Sigmoid colon (tissue), 7 donors: ENCODE data around the gene VWA3B. TPM values are rescaled to one million over a fixed set of nuclear protein-coding genes. Genes with fewer than 3 reads are reported as not detected.
"Not testable (repeated sequence)": the region's sequence is repeated elsewhere in the genome, so short reads cannot be mapped to it uniquely, and the experiment has no call there.

ENCODE experiments used
- DNase-seq: peaks from one replicate; pipeline ENCODE4 v3.0.0-alpha.2; 2019
- H3K27ac ChIP-seq, 4 donors: fragments of 200-600 bp; sonication (generic); one replicate each; pipeline ENCODE4 v1.5.1; 2016 to 2019; ENCODE audit warnings: mild to moderate bottlenecking in 1 of 4
- H3K27me3 ChIP-seq, 3 donors: fragments of 200-600 bp; sonication (generic); one replicate each; pipeline ENCODE4 v1.5.1; 2019; ENCODE audit warnings: mild to moderate bottlenecking in 1 of 3
- H3K36me3 ChIP-seq, 4 donors: fragments of 200-600 bp; sonication (generic); one replicate each; pipeline ENCODE4 v1.5.1; 2016 to 2019
- H3K4me1 ChIP-seq, 4 donors: fragments of 200-600 bp; sonication (generic); one replicate each; pipeline ENCODE4 v1.5.1; 2017 to 2019
- H3K4me3 ChIP-seq, 4 donors: fragments of 200-600 bp; sonication (generic); one replicate each; pipeline ENCODE4 v1.5.1; 2017 to 2019; ENCODE audit warnings: mild to moderate bottlenecking in 2 of 4, moderate library complexity in 1 of 4
- H3K9me3 ChIP-seq, 4 donors: fragments of 200-600 bp in 3 of 4; sonication (generic) in 3 of 4; one replicate each; pipeline versions ENCODE4 v1.5.1 to v1.6.1; 2013 to 2019
- EP300 ChIP-seq, 4 donors: sonication (generic); formaldehyde crosslinking; IDR thresholded peaks; one replicate each; pipeline ENCODE4 v1.6.1; 2017; ENCODE audit warnings: antibody characterized with exemption in 4 of 4
- POLR2A ChIP-seq, 2 donors: fragments of 450-650 bp; IDR thresholded peaks; one replicate each; pipeline ENCODE4 v1.6.1; 2016; ENCODE audit warnings: antibody characterized with exemption in 2 of 2, mild to moderate bottlenecking in 2 of 2, moderate library complexity in 2 of 2
- POLR2AphosphoS5 ChIP-seq, 4 donors: sonication (generic); formaldehyde crosslinking; IDR thresholded peaks; one replicate each; pipeline ENCODE4 v1.6.1; 2017; ENCODE audit warnings: antibody characterized with exemption in 4 of 4
- WGBS, 2 donors: extraction: QIAGEN DNeasy Blood & Tissue Kit; methylation state at CpG; one replicate each; pipeline ENCODE4 v1.1.7; 2013; 5-methylcytosine and 5-hydroxymethylcytosine counted together
- intact Hi-C: fragments of 100-400 bp; cut with DNase I; formaldehyde crosslinking; loops from one replicate; pipeline ENCODE4 v1.15.1; 2023
- polyA plus RNA-seq, 3 donors: library from polyadenylated mRNA; stranded (reverse); fragments of 200-250 nt; gene quantifications; one replicate each; pipeline ENCODE4 v1.2.3, GENCODE V29; 2013
- total RNA-seq, 4 donors: library from RNA; depleted of rRNA; stranded (reverse); fragments of >200 nt; gene quantifications; one replicate each; pipeline ENCODE4 v1.1.0, GENCODE V29; 2016
- TF ChIP-seq, protein P1 (sequence below), 4 experiments: fragments of 450-650 bp in 3 of 4; fragments of 200-600 bp in 1 of 4; IDR thresholded peaks; one replicate each; pipeline ENCODE4 v1.5.1; 2016 to 2019; ENCODE audit warnings: antibody characterized with exemption in 4 of 4, mild to moderate bottlenecking in 3 of 4, moderate library complexity in 2 of 4
- donor health status: healthy with polysubstance abuse.
- donor health status: Bipolar disorder and iron deficiency.
- donor health status: healthy.

The VWA3B gene
- total and polyA plus RNA-seq, 7 donors, result 0.55 to 1.4 (median 1.2) TPM; not detected in 3

DNA sequence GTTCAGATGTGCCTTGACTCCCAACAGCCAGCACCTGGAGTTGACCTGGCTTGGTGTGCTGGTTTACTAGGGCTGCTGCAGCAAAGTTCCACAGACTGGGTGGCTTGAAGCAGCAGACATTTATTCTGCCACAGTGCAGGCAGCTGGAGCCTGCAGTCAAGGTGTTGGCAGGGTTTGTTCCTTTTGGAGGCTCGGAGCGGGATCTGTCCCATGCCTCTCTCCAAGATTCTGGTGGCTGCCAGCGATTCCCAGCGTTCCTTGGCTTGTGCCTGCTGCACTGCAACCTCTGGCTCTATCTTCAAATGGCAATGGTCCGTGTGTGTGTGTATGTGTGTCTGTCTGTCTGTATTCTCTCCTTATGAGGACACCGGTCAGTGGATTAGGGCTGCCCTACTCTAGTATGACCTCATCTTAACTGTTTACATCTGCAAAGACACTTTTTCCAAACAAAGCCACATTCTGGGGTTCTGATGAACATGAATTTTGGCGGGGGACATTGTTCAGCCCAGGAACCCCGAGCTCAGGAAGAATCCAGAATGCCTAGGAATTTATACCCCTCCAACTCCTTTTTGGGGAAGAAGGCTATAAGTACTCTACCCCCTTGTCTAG lies 46.5 kb upstream of the VWA3B start:
- intact Hi-C loops, result no loop called here
- H3K9me3 ChIP-seq, result no peaks in the 10 kb centered on the region
- H3K4me1 ChIP-seq, result peaks cover 0 to 37% (median 22%) of the 10 kb centered on the region in 4 donors
- no peak overlapping the region for H3K27ac ChIP-seq
- 88 to 91% methylated on average over 8 of the region's 8 CpGs for WGBS, 2 donors
- TF ChIP-seq EP300 (IDR thresholded peaks at IDR 0.05) (no peak), POLR2A (IDR thresholded peaks at IDR 0.05) (no peak), POLR2AphosphoS5 (IDR thresholded peaks at IDR 0.05) (no peak)
- TF ChIP-seq, protein P1, sequence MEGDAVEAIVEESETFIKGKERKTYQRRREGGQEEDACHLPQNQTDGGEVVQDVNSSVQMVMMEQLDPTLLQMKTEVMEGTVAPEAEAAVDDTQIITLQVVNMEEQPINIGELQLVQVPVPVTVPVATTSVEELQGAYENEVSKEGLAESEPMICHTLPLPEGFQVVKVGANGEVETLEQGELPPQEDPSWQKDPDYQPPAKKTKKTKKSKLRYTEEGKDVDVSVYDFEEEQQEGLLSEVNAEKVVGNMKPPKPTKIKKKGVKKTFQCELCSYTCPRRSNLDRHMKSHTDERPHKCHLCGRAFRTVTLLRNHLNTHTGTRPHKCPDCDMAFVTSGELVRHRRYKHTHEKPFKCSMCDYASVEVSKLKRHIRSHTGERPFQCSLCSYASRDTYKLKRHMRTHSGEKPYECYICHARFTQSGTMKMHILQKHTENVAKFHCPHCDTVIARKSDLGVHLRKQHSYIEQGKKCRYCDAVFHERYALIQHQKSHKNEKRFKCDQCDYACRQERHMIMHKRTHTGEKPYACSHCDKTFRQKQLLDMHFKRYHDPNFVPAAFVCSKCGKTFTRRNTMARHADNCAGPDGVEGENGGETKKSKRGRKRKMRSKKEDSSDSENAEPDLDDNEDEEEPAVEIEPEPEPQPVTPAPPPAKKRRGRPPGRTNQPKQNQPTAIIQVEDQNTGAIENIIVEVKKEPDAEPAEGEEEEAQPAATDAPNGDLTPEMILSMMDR (IDR thresholded peaks at IDR 0.05), result no peak
- no peaks in the 10 kb centered on the region for H3K27me3 ChIP-seq
- no peaks in the 10 kb centered on the region for H3K36me3 ChIP-seq
- DNase-seq, result no peak
- H3K4me3 ChIP-seq, result no peak overlapping the region

DNA sequence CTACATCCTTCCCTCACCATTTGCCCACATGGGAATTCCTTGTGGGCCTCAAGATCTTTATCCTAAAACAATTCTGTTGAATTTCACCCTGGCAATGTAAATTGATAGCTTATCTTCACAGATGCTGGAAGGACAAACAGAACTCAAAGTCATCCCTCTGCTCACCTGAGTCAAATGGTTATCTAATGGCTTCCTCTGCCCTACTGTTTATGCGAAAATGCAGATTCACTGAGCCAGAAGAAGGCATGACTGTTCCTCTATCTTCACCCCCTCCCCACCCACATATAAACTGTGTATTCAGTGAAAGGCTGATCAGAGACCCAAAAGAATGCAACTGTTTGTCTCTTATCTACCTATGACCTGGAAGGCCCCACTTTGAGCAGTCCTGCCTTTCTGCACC lies 43.9 kb upstream of the VWA3B start:
- Histone ChIP-seq H3K4me1 (peaks cover 0 to 13% (median 3%) of the 10 kb centered on the region in 4 donors), H3K4me3 (no peak overlapping the region), H3K9me3 (no peaks in the 10 kb centered on the region), H3K27me3 (no peaks in the 10 kb centered on the region), H3K27ac (no peak overlapping the region), H3K36me3 (no peaks in the 10 kb centered on the region)
- no peak for DNase-seq
- WGBS, 2 donors, result 94% methylated on average over 1 of the region's 1 CpG
- intact Hi-C loops, result no loop called here
- TF ChIP-seq POLR2A (IDR thresholded peaks at IDR 0.05) (no peak), POLR2AphosphoS5 (IDR thresholded peaks at IDR 0.05) (no peak), EP300 (IDR thresholded peaks at IDR 0.05) (no peak)
- TF ChIP-seq, protein P1 (IDR thresholded peaks at IDR 0.05), result no peak

DNA sequence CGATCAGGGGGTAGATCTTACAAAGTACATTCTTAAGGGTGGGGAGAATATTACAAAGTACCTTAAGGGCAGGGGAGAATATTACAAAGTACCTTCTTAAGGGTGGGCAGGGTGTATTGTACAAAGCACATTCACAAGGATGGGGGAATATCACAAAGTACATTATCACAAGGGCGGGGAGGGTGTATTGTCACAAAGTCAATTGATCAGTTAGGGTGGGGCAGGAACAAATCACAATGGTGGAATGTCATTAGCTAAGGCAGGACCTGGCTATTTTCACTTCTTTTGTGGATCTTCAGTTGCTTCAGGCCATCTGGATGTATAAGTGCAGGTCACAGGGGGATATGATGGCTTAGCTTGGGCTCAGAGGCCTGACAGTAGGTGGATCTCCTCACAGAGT lies 42.2 kb upstream of the VWA3B start:
- peaks cover 0 to 11% (median 3%) of the 10 kb centered on the region in 4 donors for H3K4me1 ChIP-seq
- H3K9me3 ChIP-seq, DNase-seq, H3K27me3 ChIP-seq, H3K4me3 ChIP-seq, H3K36me3 ChIP-seq, intact Hi-C loops, H3K27ac ChIP-seq: not testable (repeated sequence)
- 93 to 95% methylated on average over 2 of the region's 2 CpGs for WGBS, 2 donors

DNA sequence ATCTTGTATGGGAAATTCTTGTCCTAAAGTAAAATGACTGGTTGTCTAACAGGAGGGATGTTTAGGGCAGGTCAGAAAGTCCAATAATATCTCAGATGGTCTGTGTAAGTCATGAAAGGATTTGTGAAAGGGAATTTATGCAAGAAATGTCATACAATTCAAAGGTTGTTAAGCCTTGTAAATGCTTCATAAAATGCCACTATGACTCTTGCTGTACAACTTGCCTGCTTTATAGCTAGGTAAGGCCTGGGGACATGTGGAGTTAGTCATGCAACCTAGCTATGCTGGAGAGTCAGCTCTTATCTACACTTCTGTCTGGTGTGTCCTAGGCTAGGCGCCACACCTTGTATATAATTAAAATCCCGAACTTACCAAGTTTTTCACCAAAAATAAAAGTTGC lies 36.9 kb upstream of the VWA3B start:
- WGBS, 2 donors, result 13 to 78% methylated on average over 2 of the region's 2 CpGs
- no peak for DNase-seq
- Histone ChIP-seq H3K4me1 (no peaks in the 10 kb centered on the region), H3K27me3 (no peaks in the 10 kb centered on the region), H3K27ac (no peak overlapping the region), H3K9me3 (no peaks in the 10 kb centered on the region), H3K36me3 (no peaks in the 10 kb centered on the region), H3K4me3 (no peak overlapping the region)
- intact Hi-C loops, result no loop called here
- TF ChIP-seq, protein P1 (IDR thresholded peaks at IDR 0.05), result no peak
- TF ChIP-seq POLR2A (IDR thresholded peaks at IDR 0.05), result no peak
- TF ChIP-seq POLR2AphosphoS5 (IDR thresholded peaks at IDR 0.05), result no peak
- no peak for TF ChIP-seq EP300 (IDR thresholded peaks at IDR 0.05)

DNA sequence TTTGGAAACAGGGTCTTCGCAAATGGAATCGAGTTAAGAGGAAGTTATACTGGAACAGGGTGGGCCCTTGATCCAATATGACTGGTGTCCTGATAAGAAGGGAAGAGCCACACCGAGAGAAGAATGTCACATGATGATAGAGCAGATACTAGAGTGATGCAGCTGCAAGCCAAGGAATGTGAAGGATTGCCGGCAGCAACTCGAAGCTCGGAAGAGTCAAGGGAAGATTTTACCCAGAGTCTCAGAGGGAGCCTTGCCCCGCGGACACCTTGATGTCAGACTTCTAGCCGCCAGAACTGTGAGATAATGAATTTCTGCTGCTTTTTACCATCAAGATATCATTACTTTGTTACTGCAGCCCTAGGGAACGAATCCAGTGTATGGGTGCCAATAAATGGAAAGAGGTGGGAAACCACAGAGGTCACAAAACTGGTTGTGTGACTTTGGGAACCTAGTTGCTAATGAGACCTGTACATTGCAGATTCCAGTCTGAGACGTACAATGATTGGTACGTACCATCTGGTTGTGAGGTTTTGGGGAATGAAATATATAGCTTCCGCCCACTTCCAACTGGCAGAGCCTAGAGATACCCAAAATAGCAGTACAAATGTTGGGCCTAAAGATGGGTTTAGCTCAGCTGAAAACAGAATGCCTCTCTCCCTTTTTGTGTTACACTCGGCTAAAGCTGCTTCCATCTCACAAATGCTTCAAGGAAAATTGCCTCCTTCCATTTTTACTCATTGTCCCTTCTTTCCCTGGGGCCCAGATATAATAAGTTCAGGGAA lies 28.6 kb upstream of the VWA3B start:
- no peaks in the 10 kb centered on the region for H3K27me3 ChIP-seq
- H3K9me3 ChIP-seq, result no peaks in the 10 kb centered on the region
- intact Hi-C loops, result no loop called here
- H3K4me3 ChIP-seq, result no peak overlapping the region
- TF ChIP-seq POLR2A (IDR thresholded peaks at IDR 0.05) (no peak), POLR2AphosphoS5 (IDR thresholded peaks at IDR 0.05) (no peak)
- H3K36me3 ChIP-seq, result no peaks in the 10 kb centered on the region
- 91 to 95% methylated on average over 14 of the region's 14 CpGs for WGBS, 2 donors
- H3K27ac ChIP-seq, result no peak overlapping the region
- no peaks in the 10 kb centered on the region for H3K4me1 ChIP-seq
- DNase-seq, result no peak
